IPS-NIHi11 (cell line): ENCODE results near the gene RFX6.

ENCODE experiments used
- DNase-seq: peaks from one replicate; pipeline ENCODE4 v3.0.0; 2012; ENCODE audit warnings: mixed read lengths, low spot score

RFX6 gene

GRCh38 chr6:116894669-116895068, 17.6 kb downstream of the RFX6 start:
- no peak for DNase-seq

GRCh38 chr6:116895935-116896334, 18.9 kb downstream of the RFX6 start:
- DNase-seq: no peak

GRCh38 chr6:116902634-116903033, 25.6 kb downstream of the RFX6 start:
- DNase-seq: no peak

- no peak for DNase-seq
Observed at GRCh38 chr6:116922853-116923548, 46.0 kb downstream of the RFX6 start.

- no peak for DNase-seq
Observed at GRCh38 chr6:116924245-116924644, 47.2 kb downstream of the RFX6 start.

- DNase-seq: no peak
Observed at GRCh38 chr6:116925088-116925794, 48.2 kb downstream of the RFX6 start.

- no peak for DNase-seq
Observed at GRCh38 chr6:116928677-116929076, 51.6 kb downstream of the RFX6 start.

GRCh38 chr6:116929825-116930224, 52.8 kb downstream of the RFX6 start:
- DNase-seq: no peak

- DNase-seq: no peak
Observed at GRCh38 chr6:116931456-116931855, 54.4 kb downstream of the RFX6 start.

GRCh38 chr6:116932496-116932895, 55.5 kb downstream of the RFX6 start:
- no peak for DNase-seq

GRCh38 chr6:116933485-116933884, 56.4 kb downstream of the RFX6 start:
- DNase-seq: no peak

GRCh38 chr6:116938305-116938704, 61.3 kb downstream of the RFX6 start:
- DNase-seq: no peak

- DNase-seq: peak; percentile 15
Observed at GRCh38 chr6:116941727-116942126, 64.7 kb downstream of the RFX6 start.

GRCh38 chr6:116945809-116946208, 68.8 kb downstream of the RFX6 start:
- no peak for DNase-seq

GRCh38 chr6:116948533-116949304, 71.7 kb downstream of the RFX6 start:
- no peak for DNase-seq

- no peak for DNase-seq
Observed at GRCh38 chr6:116949964-116950363, 72.9 kb downstream of the RFX6 start.

GRCh38 chr6:116954335-116954734, 77.3 kb downstream of the RFX6 start:
- no peak for DNase-seq

GRCh38 chr6:116954938-116955337, 77.9 kb downstream of the RFX6 start:
- no peak for DNase-seq

- no peak for DNase-seq
Observed at GRCh38 chr6:116955773-116956172, 78.7 kb downstream of the RFX6 start.

GRCh38 chr6:116963972-116964371, 86.9 kb downstream of the RFX6 start:
- no peak for DNase-seq

GRCh38 chr6:116966675-116967576, 89.9 kb downstream of the RFX6 start:
- DNase-seq: no peak
